ENCODE data around the gene MYL3.

The MYL3 gene

DNA sequence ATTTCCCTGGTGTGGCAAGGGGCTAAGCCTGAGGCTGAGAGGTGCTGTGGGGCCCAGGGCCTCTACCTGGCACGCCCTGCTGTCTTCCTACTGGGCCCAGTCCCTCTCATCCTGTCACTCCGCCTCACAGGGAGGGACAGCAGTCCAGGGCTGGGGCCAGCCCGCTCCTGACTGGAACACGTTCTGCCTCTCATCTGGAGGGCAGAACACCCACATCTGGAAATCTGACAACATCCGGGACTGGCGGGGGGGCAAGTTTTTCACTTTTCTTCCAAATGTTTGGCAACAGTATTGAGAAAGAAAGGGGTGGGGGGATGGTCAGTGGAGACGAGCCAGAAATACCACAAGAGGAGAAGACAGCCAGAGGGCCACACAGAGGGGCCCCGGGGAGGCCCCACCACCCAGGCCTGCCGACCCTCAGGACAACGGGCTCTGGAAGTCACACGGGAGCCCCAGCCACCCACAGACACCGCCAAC, 1.8 kb upstream of the MYL3 start:
- DNase-seq (ENCODE audit: low read depth), result no peak

GRCh38 chr3:46864061-46864881, 1.0 kb upstream of the MYL3 start:
- no peak for DNase-seq (ENCODE audit: low read depth)

- no peak for DNase-seq (ENCODE audit: low read depth)
These were observed 747 bp downstream of the MYL3 start for GRCh38 chr3:46862369-46863025.

DNA sequence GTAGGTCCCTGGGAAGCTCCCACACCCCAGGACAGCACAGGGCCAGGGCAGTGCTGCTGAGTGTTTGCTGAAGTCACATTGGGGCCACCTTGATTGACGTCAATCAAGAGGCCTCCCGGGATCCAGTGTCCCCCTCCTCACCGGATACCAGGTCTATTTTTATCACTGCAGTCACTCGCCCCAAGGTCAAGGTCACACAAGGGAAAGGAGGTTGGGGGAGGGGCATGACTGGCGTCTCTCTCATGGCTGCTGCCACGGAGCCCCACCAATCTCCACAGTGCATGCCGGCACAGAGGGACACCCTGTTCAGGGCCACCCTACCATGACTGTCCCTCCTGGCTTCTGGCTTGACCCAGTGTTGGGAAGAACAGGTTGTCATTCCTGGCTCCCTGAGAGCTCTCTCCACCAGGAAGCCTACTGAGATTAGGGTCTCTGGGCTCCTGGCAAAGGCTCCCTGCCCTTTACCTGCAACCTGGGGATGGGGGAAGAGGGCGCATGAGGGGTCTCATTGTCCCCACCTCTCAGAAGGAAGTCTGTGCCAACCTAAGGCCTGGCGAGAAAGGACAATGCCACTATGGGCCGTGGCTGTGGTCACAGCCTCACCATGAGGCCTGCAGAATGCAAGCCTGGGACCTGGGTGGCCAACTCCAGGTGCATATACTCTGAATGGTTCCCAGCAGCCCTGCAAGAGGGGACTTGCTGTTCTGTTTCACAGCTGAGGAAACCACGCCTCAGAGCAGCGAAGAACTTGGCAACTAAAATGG, 1.5 kb downstream of the MYL3 start:
- DNase-seq (ENCODE audit: low read depth), result no peak

DNA sequence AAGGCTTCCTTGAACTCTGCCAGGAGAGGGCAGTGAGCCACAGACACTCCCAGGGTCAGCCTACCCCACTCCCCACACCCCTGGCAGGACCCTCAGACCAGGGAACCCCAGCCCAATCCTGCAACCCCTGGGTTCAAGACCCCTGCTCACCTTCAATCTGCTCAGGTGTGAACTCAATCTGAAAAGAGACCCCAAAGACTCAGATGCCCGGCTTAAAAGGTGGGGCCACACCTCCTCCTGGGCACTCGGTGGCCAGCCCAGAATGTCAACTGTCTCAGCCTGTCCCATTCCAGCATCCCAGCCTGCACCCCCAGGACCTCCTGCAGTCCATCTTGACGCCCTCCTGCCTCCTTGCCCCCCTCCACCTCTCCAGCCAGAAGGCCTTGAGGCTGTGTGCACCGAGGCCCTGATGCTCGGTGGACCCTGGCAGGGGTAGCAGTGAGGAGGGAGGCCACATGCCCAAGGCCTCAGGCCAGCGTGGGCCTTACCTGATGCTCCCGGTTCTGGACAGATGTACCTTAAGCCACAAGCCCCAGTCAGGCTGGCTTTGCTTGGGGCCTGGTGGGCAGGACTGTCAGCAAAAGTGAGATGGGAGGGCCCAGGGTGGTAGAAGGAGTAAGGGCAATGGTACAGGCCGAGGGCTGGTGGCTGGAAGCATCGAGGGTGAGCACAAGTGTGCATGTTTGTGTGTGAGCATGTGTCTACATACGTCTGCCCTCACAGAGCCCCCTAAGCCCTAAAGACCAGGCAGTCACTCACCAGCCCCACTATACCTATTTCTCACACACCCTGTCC, 2.2 kb downstream of the MYL3 start:
- no peak for DNase-seq (ENCODE audit: low read depth)

GRCh38 chr3:46860017-46860809, 3.0 kb downstream of the MYL3 start:
- DNase-seq (ENCODE audit: low read depth), result no peak

- no peak for DNase-seq (ENCODE audit: low read depth)
These were observed 4.1 kb downstream of the MYL3 start for GRCh38 chr3:46859001-46859710.

DNA sequence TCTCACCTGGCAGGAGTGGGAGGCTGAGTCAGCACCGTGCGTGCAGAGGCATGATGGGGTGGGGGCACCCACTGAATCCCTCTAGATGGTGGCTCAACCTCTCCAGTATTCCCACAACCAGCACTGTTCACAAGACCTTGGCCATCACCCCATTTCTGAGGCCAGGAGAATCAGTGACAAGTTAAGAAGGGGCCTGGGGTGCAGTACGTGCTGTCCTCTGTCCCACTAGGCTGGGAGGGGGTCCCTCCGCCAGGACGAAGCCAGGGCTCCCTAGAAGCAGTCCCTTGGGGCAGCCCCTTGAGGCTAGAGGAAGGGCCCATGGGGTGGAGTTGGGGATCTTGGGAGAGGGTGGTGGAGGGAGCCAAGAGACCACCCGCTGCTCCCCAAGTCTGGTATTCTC, 4.8 kb downstream of the MYL3 start:
- DNase-seq (ENCODE audit: low read depth), result no peak

- DNase-seq (ENCODE audit: low read depth), result no peak
These were observed 5.5 kb downstream of the MYL3 start for GRCh38 chr3:46857485-46858341.

GRCh38 chr3:46856576-46857471, 6.4 kb downstream of the MYL3 start:
- DNase-seq (ENCODE audit: low read depth), result no peak

DNA sequence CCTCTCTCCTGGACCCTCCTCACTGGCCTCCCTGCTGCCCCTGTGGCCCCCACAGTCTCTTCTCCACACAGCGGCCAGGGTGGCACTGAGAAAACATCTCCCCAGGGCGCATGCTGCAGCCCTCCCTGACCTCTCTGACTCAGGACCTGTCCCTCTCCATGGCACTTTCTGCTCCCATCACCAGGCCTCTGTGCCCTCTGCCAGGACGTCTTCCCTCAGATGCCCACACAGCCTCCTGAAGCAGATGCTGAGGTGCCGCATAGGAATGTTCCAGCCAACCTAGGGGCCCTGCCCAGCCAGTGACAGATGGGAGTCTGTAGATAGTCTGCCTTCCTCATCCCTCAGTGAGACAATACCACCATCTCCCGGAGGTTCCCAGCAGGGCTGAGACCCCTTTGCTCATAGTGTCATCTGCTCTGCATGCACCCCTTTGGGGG, 8.7 kb downstream of the MYL3 start:
- no peak for DNase-seq (ENCODE audit: low read depth)

DNA sequence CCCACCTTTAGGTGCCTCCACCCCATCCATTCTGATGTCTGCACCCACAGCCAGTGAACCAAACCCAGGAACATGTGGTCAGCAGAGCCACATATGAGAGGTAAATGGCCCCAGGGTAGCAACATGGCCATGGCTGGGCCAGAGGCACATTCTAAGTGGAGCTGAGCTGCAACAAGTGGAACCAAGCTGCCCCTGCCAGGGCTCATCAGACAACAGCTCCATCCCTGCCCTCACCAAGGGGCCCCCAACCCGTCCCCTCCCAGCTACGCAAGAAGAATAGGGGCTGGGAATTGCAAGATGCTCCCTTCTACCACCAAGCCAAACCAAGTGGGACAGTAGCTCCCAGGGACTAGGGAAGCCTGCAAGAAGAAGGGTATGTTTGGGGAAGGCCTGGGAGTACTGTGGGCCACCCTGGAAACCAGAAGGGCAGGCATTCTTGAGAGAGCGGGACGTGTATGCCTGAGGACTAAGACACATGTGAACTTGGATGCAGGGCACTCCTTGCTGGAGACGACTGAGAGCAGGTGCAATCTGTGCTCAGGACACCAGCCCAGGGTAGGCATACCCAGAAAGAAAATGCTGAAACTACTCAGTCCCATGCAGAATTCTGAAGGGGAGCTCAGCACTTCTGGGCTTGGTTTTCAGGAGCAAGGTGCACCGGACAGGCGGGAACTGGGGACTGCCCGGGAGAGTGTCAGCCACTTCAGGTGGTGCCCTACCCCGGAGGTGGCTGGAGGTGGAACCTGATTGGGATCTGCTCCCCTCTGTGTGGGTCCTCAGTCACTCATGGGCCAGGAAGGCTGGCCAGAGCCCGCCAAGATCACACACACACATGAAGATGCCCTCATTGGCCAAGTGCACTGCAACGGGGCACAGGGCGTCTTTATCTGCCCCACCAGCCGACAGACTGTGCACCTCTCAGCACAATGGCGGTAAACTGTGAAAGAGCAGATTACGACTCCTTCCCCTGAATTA, 9.5 kb downstream of the MYL3 start:
- DNase-seq (ENCODE audit: low read depth), result no peak

GRCh38 chr3:46852839-46853355, 10.3 kb downstream of the MYL3 start:
- DNase-seq (ENCODE audit: low read depth), result no peak

GRCh38 chr3:46852334-46852720, 10.9 kb downstream of the MYL3 start:
- no peak for DNase-seq (ENCODE audit: low read depth)

- DNase-seq (ENCODE audit: low read depth), result no peak
These were observed 11.6 kb downstream of the MYL3 start for GRCh38 chr3:46851364-46852333.

DNA sequence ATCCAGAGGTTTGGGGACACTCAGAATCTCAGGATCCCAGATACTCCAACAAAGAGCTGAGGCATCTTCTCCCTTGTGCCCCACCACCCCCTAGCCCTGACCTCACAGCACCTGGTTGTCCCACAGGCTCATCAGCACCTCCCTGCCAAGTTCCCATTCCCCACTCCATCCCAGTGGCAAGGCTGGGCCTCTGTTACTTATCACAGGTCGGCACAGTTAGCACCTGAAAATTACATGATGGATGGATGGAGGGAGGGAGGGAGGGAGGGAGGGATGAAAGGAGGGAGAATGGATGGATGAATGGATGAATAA, 12.8 kb downstream of the MYL3 start:
- DNase-seq (ENCODE audit: low read depth), result no peak

Measured in activated T-helper 1 cell treated with Interleukin-2 at 50 U/mL for 16 hours (primary cell).